Erythroblast (primary cell): ENCODE results near the gene VWC2.

Experiments used
- GATA1 ChIP-seq: IDR thresholded peaks from 2 replicates; pipeline ENCODE4 v1.6.1; 2011; ENCODE audit warnings: low read depth, mild to moderate bottlenecking, control low read depth, low read length, moderate library complexity
- POLR2A ChIP-seq: IDR thresholded peaks from 2 replicates; pipeline ENCODE4 v1.6.1; 2011; ENCODE audit warnings: mild to moderate bottlenecking, low read length

DNA sequence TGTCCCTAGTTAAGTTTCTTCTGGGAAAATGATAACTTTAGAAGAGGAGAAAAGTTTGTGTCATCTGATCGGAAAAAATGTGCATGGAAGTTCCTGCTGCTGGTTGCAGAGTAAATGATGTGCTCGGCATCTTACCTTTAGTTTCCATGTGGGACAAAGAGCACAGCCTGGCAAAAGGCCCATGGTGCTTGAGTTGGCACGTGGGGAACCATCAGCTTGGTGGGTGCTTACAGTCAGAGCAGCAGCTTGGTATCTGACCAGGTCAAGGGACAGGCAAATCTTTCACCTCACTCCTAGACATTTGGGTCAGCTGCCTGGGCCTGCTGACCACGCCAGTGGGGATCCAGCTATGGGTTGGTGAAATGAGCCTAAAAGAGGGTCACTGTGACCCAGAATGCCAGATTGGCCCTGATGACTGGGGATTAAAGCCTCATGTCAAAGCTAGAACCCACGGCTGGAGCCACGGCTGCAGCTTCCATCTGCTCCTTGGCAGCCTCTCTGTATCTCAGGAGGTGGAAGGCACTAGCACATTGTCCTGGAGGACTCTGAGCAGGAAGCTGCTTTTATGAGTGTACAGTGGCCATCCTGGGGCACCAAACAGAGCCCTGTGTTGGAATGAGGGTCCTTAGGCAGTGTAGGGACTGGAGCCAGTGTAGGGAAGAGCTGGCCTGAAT is 24.7 kb downstream of the VWC2 start:
- TF ChIP-seq GATA1, result no peak
- TF ChIP-seq POLR2A, result no peak
